H9 (cell line): Measurements from ENCODE around the gene CARS1. TPM values are rescaled to one million over a fixed set of nuclear protein-coding genes. Genes with fewer than 3 reads are reported as not detected.
A peak's percentile ranks its signal among the peaks of the same experiment; 100 is the strongest.

ENCODE experiments used
- DNase-seq: peaks from one replicate; pipeline ENCODE4 v3.0.0-alpha.2; 2017
- H2AFZ ChIP-seq: one replicate; pipeline ENCODE4 v1.6.1; 2013; ENCODE audit warnings: mild to moderate bottlenecking, low read length, control low read depth, moderate library complexity
- H2AK5ac ChIP-seq: 2 replicates; pipeline ENCODE4 v1.6.1; 2013; ENCODE audit warnings: low read length, control low read depth, mixed read lengths; ENCODE audit not compliant: insufficient read length
- H2BK120ac ChIP-seq: one replicate; pipeline ENCODE4 v1.6.1; 2013; ENCODE audit warnings: low read depth, mild to moderate bottlenecking, low read length, control low read depth, inconsistent platforms; ENCODE audit not compliant: poor library complexity, severe bottlenecking
- H2BK12ac ChIP-seq: 2 replicates; pipeline ENCODE4 v1.6.1; 2013; ENCODE audit warnings: low read length, control low read depth, mixed read lengths, low read depth; ENCODE audit not compliant: insufficient read length
- H2BK15ac ChIP-seq: 2 replicates; pipeline ENCODE4 v1.6.1; 2013; ENCODE audit warnings: low read depth, low read length, control low read depth
- H2BK20ac ChIP-seq: one replicate; pipeline ENCODE4 v1.6.1; 2013; ENCODE audit warnings: low read depth, mild to moderate bottlenecking, low read length, control low read depth, inconsistent platforms; ENCODE audit not compliant: poor library complexity, severe bottlenecking
- H2BK5ac ChIP-seq: 2 replicates; pipeline ENCODE4 v1.6.1; 2013; ENCODE audit warnings: low read length, control low read depth, mixed read lengths; ENCODE audit not compliant: insufficient read length
- H3K14ac ChIP-seq: 2 replicates; pipeline ENCODE4 v1.6.1; 2013; ENCODE audit warnings: low read length, control low read depth; ENCODE audit not compliant: insufficient read depth
- H3K18ac ChIP-seq: 2 replicates; pipeline ENCODE4 v1.6.1; 2013; ENCODE audit warnings: low read depth, mild to moderate bottlenecking, mixed read lengths, low read length, control low read depth; ENCODE audit not compliant: insufficient read length
- H3K23ac ChIP-seq: 2 replicates; pipeline ENCODE4 v1.6.1; 2013; ENCODE audit warnings: low read length, control low read depth, mixed read lengths, low read depth; ENCODE audit not compliant: insufficient read length
- H3K23me2 ChIP-seq: 2 replicates; pipeline ENCODE4 v1.6.1; 2013; ENCODE audit warnings: low read depth, mild to moderate bottlenecking, mixed read lengths, low read length, control low read depth; ENCODE audit not compliant: insufficient read length, poor library complexity, severe bottlenecking
- H3K27ac ChIP-seq: 2 replicates; pipeline ENCODE4 v1.5.1; 2013; ENCODE audit warnings: low read length, control low read depth, mixed read lengths, low read depth; ENCODE audit not compliant: insufficient read length
- H3K27me3 ChIP-seq: 2 replicates; pipeline ENCODE4 v1.6.1; 2013; ENCODE audit warnings: low read length, control low read depth, inconsistent platforms; ENCODE audit not compliant: insufficient read depth
- H3K4ac ChIP-seq: 2 replicates; pipeline ENCODE4 v1.6.1; 2013; ENCODE audit warnings: low read depth, mild to moderate bottlenecking, control low read depth, inconsistent platforms, low read length, moderate library complexity
- H3K4me1 ChIP-seq: 2 replicates; pipeline ENCODE4 v1.6.1; 2013; ENCODE audit warnings: low read length, control low read depth, inconsistent platforms; ENCODE audit not compliant: insufficient read depth
- H3K4me2 ChIP-seq: 2 replicates; pipeline ENCODE4 v1.6.1; 2013; ENCODE audit warnings: low read length, control low read depth, mixed read lengths; ENCODE audit not compliant: insufficient read length, insufficient read depth
- H3K56ac ChIP-seq: 2 replicates; pipeline ENCODE4 v1.6.1; 2013; ENCODE audit warnings: low read depth, mild to moderate bottlenecking, mixed read lengths, low read length, control low read depth; ENCODE audit not compliant: insufficient read length
- H3K79me1 ChIP-seq: 2 replicates; pipeline ENCODE4 v1.6.1; 2013; ENCODE audit warnings: low read depth, mild to moderate bottlenecking, moderate library complexity, low read length, control low read depth, inconsistent platforms; ENCODE audit not compliant: insufficient read depth, poor library complexity, severe bottlenecking
- H3K79me2 ChIP-seq: 2 replicates; pipeline ENCODE4 v1.6.1; 2013; ENCODE audit warnings: low read length, control low read depth, inconsistent platforms; ENCODE audit not compliant: insufficient read depth
- H3K9ac ChIP-seq: 2 replicates; pipeline ENCODE4 v1.6.1; 2013; ENCODE audit warnings: low read length, control low read depth, mixed read lengths; ENCODE audit not compliant: insufficient read length; ENCODE audit errors: extremely low read depth
- H3K9me3 ChIP-seq: one replicate; pipeline ENCODE4 v1.6.1; 2013; ENCODE audit warnings: low read depth, low read length, inconsistent platforms; ENCODE audit not compliant: control insufficient read depth
- H3T11ph ChIP-seq: one replicate; pipeline ENCODE4 v1.6.1; 2013; ENCODE audit warnings: mild to moderate bottlenecking, low read length, control low read depth, inconsistent platforms
- H4K20me1 ChIP-seq: one replicate; pipeline ENCODE4 v1.6.1; 2013; ENCODE audit not compliant: control insufficient read depth, insufficient read length, insufficient read depth
- H4K5ac ChIP-seq: 2 replicates; pipeline ENCODE4 v1.6.1; 2013; ENCODE audit warnings: low read depth, mild to moderate bottlenecking, mixed read lengths, low read length, control low read depth; ENCODE audit not compliant: insufficient read length
- H4K8ac ChIP-seq: replicated peaks from 2 replicates; pipeline ENCODE4 v1.6.1; 2013; ENCODE audit warnings: low read length, control low read depth, mixed read lengths, low read depth; ENCODE audit not compliant: insufficient read length
- H4K91ac ChIP-seq: 2 replicates; pipeline ENCODE4 v1.6.1; 2013; ENCODE audit warnings: low read depth, mild to moderate bottlenecking, moderate library complexity, mixed read lengths, low read length, control low read depth; ENCODE audit not compliant: insufficient read length
- H3K27ac Mint-ChIP-seq, 3 experiments: 2 replicates in 2 of 3; 3 replicates in 1 of 3; pipeline ENCODE4 v1.8.0; 2020 to 2021; ENCODE audit warnings: mixed read lengths in 3 of 3, mild to moderate bottlenecking in 1 of 3, moderate library complexity in 1 of 3
- H3K27me3 Mint-ChIP-seq: 2 replicates; pipeline ENCODE4 v1.8.0; 2021; ENCODE audit warnings: low read depth, mild to moderate bottlenecking, moderate library complexity, mixed read lengths
- H3K36me3 Mint-ChIP-seq, 3 experiments: 2 replicates in 2 of 3; 3 replicates in 1 of 3; pipeline ENCODE4 v1.8.0; 2020 to 2021; ENCODE audit warnings: low read depth in 3 of 3, mixed read lengths in 3 of 3; ENCODE audit not compliant: insufficient read depth in 1 of 3
- H3K4me1 Mint-ChIP-seq, 2 experiments: 2 replicates each; pipeline ENCODE4 v1.8.0; 2020; ENCODE audit warnings: mixed read lengths in 2 of 2
- H3K4me3 Mint-ChIP-seq, 2 experiments: 2 replicates in 1 of 2; 3 replicates in 1 of 2; pipeline ENCODE4 v1.8.0; 2020 to 2021; ENCODE audit warnings: mild to moderate bottlenecking in 2 of 2, mixed read lengths in 2 of 2, moderate library complexity in 1 of 2
- H3K9me3 Mint-ChIP-seq, 2 experiments: 2 replicates in 1 of 2; 3 replicates in 1 of 2; pipeline ENCODE4 v1.8.0; 2020; ENCODE audit warnings: mild to moderate bottlenecking in 2 of 2, mixed read lengths in 2 of 2, moderate library complexity in 1 of 2
- WGBS: extraction: QIAGEN DNeasy Blood & Tissue Kit; methylation state at CpG from one replicate; pipeline ENCODE4 v1.1.7; 2013; ENCODE audit warnings: missing lambda C conversion rate, low lambda C conversion rate, mixed read lengths; ENCODE audit not compliant: insufficient read length; ENCODE audit errors: extremely low coverage; 5-methylcytosine and 5-hydroxymethylcytosine counted together
- total RNA-seq: library from RNA; stranded (reverse); gene quantifications from 2 replicates; pipeline ENCODE4 v1.2.1, GENCODE V29; 2021
- TF ChIP-seq, protein P1 (sequence below): fragments of 200-600 bp; sonication (generic); conservative IDR thresholded peaks from 3 replicates; pipeline ENCODE4 v1.8.0; 2021; ENCODE audit warnings: antibody characterized with exemption, mild to moderate bottlenecking

The CARS1 gene
- total RNA-seq, 1 experiment from 2014 or later: 92.3 TPM

DNA sequence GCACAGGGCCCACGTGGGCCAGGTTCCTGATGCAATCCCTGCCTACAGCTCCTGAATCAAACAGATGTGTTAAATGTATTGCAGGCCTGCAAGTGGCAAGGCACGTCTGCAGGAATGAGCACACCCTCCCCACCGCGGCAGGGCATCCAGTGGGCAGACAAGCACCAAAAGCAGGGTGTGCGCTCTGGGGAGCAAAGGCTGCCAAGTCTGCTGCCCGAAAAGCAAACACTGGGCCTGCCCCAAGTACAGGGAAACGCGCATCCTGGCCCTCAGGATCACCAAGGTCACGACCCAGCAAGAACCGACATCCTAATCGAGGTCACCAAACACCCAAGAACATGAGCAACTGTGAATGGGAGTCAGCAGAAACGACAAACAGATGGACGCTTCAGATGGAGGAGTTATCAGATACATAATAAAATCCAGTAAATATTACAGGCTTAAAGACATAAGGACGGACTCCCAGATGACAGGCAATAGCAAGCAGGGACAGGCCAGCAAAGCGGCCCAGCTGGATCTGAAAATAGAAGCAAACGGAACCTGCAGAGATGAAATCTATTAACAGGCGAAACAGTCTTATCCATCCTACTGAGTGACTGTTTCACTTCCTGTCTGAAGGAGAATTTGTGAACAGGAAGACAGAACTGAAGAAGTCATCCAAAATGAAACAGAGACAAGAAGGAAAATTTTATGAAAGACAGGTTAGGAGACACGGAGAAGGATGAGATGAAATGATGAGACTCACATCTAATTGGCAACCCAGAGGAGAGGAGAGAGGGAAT lies 26.7 kb downstream of the CARS1 start:
- Histone ChIP-seq H3K27ac (no peak overlapping the region), H2BK20ac (no peak overlapping the region), H4K5ac (no peak overlapping the region), H3K79me2 (no peaks in the 10 kb centered on the region; the same call in 1 of the 2 replicates), H3K14ac (no peak overlapping the region), H2BK120ac (no peak overlapping the region), H2BK12ac (no peak overlapping the region), H3K23me2 (no peaks in the 10 kb centered on the region), H3K27me3 (no peaks in the 10 kb centered on the region), H2AFZ (no peak overlapping the region), H3K9me3 (no peaks in the 10 kb centered on the region), H2BK5ac (no peak overlapping the region), H2BK15ac (no peak overlapping the region), H2AK5ac (no peak overlapping the region), H3K4me1 (no peaks in the 10 kb centered on the region), H3T11ph (no peak overlapping the region), H4K20me1 (no peaks in the 10 kb centered on the region), H4K8ac (no peak overlapping the region), H4K91ac (no peak overlapping the region), H3K4me2 (no peak overlapping the region), H3K56ac (no peak overlapping the region), H3K23ac (no peak overlapping the region), H3K4ac (no peak overlapping the region), H3K79me1 (no peaks in the 10 kb centered on the region), H3K9ac (no peak overlapping the region), H3K18ac (no peak overlapping the region)
- Mint-ChIP-seq H3K36me3 (peaks cover 42 to 88% (median 79%) of the 10 kb centered on the region in 3 experiments), H3K27me3 (no peaks in the 10 kb centered on the region), H3K4me1 (no peaks in the 10 kb centered on the region), H3K4me3 (no peak overlapping the region), H3K9me3 (no peaks in the 10 kb centered on the region), H3K27ac (peak overlapping the region in 1 of 3 experiments; percentile 3; a peak in 1 of 7 replicates)
- DNase-seq: no peak
- WGBS: no CpG with 5 or more reads among the region's 18 CpGs
- TF ChIP-seq, protein P1, sequence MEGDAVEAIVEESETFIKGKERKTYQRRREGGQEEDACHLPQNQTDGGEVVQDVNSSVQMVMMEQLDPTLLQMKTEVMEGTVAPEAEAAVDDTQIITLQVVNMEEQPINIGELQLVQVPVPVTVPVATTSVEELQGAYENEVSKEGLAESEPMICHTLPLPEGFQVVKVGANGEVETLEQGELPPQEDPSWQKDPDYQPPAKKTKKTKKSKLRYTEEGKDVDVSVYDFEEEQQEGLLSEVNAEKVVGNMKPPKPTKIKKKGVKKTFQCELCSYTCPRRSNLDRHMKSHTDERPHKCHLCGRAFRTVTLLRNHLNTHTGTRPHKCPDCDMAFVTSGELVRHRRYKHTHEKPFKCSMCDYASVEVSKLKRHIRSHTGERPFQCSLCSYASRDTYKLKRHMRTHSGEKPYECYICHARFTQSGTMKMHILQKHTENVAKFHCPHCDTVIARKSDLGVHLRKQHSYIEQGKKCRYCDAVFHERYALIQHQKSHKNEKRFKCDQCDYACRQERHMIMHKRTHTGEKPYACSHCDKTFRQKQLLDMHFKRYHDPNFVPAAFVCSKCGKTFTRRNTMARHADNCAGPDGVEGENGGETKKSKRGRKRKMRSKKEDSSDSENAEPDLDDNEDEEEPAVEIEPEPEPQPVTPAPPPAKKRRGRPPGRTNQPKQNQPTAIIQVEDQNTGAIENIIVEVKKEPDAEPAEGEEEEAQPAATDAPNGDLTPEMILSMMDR: no peak
